Fibroblast of villous mesenchyme (primary cell): ENCODE results near the gene NOL4L. TPM values are rescaled to one million over a fixed set of nuclear protein-coding genes. Genes with fewer than 3 reads are reported as not detected.

Experiments used
- DNase-seq: peaks from one replicate; pipeline ENCODE4 v3.0.0-alpha.2; 2010; ENCODE audit warnings: low read depth
- H3K4me3 ChIP-seq: 2 replicates; pipeline ENCODE4 v1.5.1; 2011; ENCODE audit warnings: low read depth, mild to moderate bottlenecking, low read length
- CTCF ChIP-seq: IDR thresholded peaks from 2 replicates; pipeline ENCODE4 v1.5.1; 2012; ENCODE audit warnings: low read depth, mild to moderate bottlenecking, low read length; ENCODE audit not compliant: insufficient read depth
- total RNA-seq: library from RNA; depleted of rRNA; stranded (reverse); fragments of >200 nt; gene quantifications from 2 replicates; pipeline ENCODE4 v1.2.3, GENCODE V29; 2012

The NOL4L gene
- total RNA-seq, 1 donor, result 9.9 TPM

GRCh38 chr20:32628960-32629530, 43.9 kb upstream of the NOL4L start:
- TF ChIP-seq CTCF, result no peak
- DNase-seq, result no peak
- H3K4me3 ChIP-seq, result no peak overlapping the region

GRCh38 chr20:32626859-32627636, 41.9 kb upstream of the NOL4L start:
- TF ChIP-seq CTCF, result no peak
- DNase-seq, result no peak
- no peak overlapping the region for H3K4me3 ChIP-seq

- no peak overlapping the region for H3K4me3 ChIP-seq
- TF ChIP-seq CTCF, result no peak
- no peak for DNase-seq
Observed at GRCh38 chr20:32626407-32626806, 41.3 kb upstream of the NOL4L start.

GRCh38 chr20:32625996-32626395, 40.9 kb upstream of the NOL4L start:
- no peak for TF ChIP-seq CTCF
- no peak for DNase-seq
- no peak overlapping the region for H3K4me3 ChIP-seq

GRCh38 chr20:32624687-32625345, 39.7 kb upstream of the NOL4L start:
- TF ChIP-seq CTCF, result no peak
- no peak overlapping the region for H3K4me3 ChIP-seq
- no peak for DNase-seq

GRCh38 chr20:32623667-32624157, 38.6 kb upstream of the NOL4L start:
- H3K4me3 ChIP-seq, result no peak overlapping the region
- TF ChIP-seq CTCF, result no peak
- DNase-seq, result no peak
